ENCODE results near the gene ITGAX. TPM values are rescaled to one million over a fixed set of nuclear protein-coding genes. Genes with fewer than 3 reads are reported as not detected.

Gene ITGAX
- total and polyA plus RNA-seq, 2 experiments from 2014 or later = not detected

DNA sequence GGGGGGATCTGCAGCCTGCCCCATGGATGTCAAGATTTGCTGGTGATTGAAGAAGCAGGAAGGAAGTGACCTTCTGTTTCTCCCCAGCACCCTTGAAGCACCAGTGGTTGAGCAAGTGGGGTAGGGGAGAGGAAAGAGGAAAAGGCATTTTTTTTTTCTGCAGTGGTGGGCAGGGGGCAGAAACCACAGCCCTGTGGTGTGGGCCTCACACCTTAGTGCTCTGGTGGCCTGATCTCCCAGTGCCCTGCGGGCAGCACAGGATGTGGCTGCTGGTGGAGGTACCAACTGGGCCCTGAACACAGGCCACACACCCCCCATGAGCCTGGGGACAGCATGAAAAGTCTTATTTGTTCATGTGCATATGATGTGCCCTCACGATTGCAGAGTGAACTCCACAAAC, 45.2 kb downstream of the ITGAX start:
- Histone ChIP-seq H2AFZ (no peak overlapping the region), H3K79me2 (replicated peaks; ENCODE audit: insufficient read depth) (no peaks in the 10 kb centered on the region), H3K27me3 (ENCODE audit: insufficient read depth) (no peaks in the 10 kb centered on the region), H3K27ac (ENCODE audit: low read depth) (no peak overlapping the region), H3K4me3 (no peak overlapping the region), H3F3A (replicated peaks; ENCODE audit: low read depth) (no peaks in the 10 kb centered on the region), H3K9me2 (ENCODE audit: insufficient read depth) (no peaks in the 10 kb centered on the region), H3K4me1 (ENCODE audit: insufficient read depth) (no peaks in the 10 kb centered on the region), H4K20me1 (replicated peaks; ENCODE audit: insufficient read depth) (no peaks in the 10 kb centered on the region), H3K36me3 (ENCODE audit: insufficient read depth) (no peaks in the 10 kb centered on the region), H3K4me2 (no peak overlapping the region)
- no peaks in the 10 kb centered on the region for H3K36me3 Mint-ChIP-seq (ENCODE audit: low read depth)
- no peak overlapping the region for H3K4me3 Mint-ChIP-seq
- peaks cover 12% of the 10 kb centered on the region; the same call in 1 of the 3 replicates for H3K9me3 Mint-ChIP-seq
- ATAC-seq (no peak), DNase-seq (ENCODE audit: low spot score) (no peak)
- no peaks in the 10 kb centered on the region for H3K4me1 Mint-ChIP-seq
- no peak overlapping the region for H3K27ac Mint-ChIP-seq
- no peak for TF ChIP-seq ZNF114 (CRISPR knock-in tag; IDR thresholded peaks at IDR 0.05)
- TF ChIP-seq, protein P1, sequence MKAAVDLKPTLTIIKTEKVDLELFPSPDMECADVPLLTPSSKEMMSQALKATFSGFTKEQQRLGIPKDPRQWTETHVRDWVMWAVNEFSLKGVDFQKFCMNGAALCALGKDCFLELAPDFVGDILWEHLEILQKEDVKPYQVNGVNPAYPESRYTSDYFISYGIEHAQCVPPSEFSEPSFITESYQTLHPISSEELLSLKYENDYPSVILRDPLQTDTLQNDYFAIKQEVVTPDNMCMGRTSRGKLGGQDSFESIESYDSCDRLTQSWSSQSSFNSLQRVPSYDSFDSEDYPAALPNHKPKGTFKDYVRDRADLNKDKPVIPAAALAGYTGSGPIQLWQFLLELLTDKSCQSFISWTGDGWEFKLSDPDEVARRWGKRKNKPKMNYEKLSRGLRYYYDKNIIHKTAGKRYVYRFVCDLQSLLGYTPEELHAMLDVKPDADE (IDR thresholded peaks at IDR 0.05) = no peak
- TF ChIP-seq, protein P2, sequence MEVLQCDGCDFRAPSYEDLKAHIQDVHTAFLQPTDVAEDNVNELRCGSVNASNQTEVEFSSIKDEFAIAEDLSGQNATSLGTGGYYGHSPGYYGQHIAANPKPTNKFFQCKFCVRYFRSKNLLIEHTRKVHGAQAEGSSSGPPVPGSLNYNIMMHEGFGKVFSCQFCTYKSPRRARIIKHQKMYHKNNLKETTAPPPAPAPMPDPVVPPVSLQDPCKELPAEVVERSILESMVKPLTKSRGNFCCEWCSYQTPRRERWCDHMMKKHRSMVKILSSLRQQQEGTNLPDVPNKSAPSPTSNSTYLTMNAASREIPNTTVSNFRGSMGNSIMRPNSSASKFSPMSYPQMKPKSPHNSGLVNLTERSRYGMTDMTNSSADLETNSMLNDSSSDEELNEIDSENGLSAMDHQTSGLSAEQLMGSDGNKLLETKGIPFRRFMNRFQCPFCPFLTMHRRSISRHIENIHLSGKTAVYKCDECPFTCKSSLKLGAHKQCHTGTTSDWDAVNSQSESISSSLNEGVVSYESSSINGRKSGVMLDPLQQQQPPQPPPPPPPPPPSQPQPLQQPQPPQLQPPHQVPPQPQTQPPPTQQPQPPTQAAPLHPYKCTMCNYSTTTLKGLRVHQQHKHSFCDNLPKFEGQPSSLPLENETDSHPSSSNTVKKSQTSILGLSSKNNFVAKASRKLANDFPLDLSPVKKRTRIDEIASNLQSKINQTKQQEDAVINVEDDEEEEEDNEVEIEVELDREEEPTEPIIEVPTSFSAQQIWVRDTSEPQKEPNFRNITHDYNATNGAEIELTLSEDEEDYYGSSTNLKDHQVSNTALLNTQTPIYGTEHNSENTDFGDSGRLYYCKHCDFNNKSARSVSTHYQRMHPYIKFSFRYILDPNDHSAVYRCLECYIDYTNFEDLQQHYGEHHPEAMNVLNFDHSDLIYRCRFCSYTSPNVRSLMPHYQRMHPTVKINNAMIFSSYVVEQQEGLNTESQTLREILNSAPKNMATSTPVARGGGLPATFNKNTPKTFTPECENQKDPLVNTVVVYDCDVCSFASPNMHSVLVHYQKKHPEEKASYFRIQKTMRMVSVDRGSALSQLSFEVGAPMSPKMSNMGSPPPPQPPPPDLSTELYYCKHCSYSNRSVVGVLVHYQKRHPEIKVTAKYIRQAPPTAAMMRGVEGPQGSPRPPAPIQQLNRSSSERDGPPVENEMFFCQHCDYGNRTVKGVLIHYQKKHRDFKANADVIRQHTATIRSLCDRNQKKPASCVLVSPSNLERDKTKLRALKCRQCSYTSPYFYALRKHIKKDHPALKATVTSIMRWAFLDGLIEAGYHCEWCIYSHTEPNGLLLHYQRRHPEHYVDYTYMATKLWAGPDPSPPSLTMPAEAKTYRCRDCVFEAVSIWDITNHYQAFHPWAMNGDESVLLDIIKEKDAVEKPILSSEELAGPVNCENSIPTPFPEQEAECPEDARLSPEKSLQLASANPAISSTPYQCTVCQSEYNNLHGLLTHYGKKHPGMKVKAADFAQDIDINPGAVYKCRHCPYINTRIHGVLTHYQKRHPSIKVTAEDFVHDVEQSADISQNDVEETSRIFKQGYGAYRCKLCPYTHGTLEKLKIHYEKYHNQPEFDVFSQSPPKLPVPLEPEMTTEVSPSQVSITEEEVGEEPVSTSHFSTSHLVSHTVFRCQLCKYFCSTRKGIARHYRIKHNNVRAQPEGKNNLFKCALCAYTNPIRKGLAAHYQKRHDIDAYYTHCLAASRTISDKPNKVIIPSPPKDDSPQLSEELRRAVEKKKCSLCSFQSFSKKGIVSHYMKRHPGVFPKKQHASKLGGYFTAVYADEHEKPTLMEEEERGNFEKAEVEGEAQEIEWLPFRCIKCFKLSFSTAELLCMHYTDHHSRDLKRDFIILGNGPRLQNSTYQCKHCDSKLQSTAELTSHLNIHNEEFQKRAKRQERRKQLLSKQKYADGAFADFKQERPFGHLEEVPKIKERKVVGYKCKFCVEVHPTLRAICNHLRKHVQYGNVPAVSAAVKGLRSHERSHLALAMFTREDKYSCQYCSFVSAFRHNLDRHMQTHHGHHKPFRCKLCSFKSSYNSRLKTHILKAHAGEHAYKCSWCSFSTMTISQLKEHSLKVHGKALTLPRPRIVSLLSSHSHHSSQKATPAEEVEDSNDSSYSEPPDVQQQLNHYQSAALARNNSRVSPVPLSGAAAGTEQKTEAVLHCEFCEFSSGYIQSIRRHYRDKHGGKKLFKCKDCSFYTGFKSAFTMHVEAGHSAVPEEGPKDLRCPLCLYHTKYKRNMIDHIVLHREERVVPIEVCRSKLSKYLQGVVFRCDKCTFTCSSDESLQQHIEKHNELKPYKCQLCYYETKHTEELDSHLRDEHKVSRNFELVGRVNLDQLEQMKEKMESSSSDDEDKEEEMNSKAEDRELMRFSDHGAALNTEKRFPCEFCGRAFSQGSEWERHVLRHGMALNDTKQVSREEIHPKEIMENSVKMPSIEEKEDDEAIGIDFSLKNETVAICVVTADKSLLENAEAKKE (CRISPR knock-in tag; IDR thresholded peaks at IDR 0.05) = no peak
- TF ChIP-seq STAT1 (IDR thresholded peaks at IDR 0.05; ENCODE audit: unreplicated experiment) = no peak
- TF ChIP-seq POLR2AphosphoS5 (IDR thresholded peaks at IDR 0.05; ENCODE audit: low read depth) = no peak
- TF ChIP-seq EZH2phosphoT487 (IDR thresholded peaks at IDR 0.05; ENCODE audit: unreplicated experiment) = no peak
- TF ChIP-seq, protein P3, sequence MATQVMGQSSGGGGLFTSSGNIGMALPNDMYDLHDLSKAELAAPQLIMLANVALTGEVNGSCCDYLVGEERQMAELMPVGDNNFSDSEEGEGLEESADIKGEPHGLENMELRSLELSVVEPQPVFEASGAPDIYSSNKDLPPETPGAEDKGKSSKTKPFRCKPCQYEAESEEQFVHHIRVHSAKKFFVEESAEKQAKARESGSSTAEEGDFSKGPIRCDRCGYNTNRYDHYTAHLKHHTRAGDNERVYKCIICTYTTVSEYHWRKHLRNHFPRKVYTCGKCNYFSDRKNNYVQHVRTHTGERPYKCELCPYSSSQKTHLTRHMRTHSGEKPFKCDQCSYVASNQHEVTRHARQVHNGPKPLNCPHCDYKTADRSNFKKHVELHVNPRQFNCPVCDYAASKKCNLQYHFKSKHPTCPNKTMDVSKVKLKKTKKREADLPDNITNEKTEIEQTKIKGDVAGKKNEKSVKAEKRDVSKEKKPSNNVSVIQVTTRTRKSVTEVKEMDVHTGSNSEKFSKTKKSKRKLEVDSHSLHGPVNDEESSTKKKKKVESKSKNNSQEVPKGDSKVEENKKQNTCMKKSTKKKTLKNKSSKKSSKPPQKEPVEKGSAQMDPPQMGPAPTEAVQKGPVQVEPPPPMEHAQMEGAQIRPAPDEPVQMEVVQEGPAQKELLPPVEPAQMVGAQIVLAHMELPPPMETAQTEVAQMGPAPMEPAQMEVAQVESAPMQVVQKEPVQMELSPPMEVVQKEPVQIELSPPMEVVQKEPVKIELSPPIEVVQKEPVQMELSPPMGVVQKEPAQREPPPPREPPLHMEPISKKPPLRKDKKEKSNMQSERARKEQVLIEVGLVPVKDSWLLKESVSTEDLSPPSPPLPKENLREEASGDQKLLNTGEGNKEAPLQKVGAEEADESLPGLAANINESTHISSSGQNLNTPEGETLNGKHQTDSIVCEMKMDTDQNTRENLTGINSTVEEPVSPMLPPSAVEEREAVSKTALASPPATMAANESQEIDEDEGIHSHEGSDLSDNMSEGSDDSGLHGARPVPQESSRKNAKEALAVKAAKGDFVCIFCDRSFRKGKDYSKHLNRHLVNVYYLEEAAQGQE (IDR thresholded peaks at IDR 0.05; ENCODE audit: unreplicated experiment) = no peak
- TF ChIP-seq JUNB (IDR thresholded peaks at IDR 0.05; ENCODE audit: unreplicated experiment) = no peak
- peaks cover 4% of the 10 kb centered on the region for H3K27me3 Mint-ChIP-seq (ENCODE audit: insufficient read depth, low read depth, poor library complexity)

Data from GM23338 (cell line).